A549 (cell line): Measurements from ENCODE around the gene TENT4A.

ENCODE experiments used
- BHLHE40 ChIP-seq: IDR thresholded peaks from 2 replicates; pipeline ENCODE4 v1.6.1; 2012; ENCODE audit warnings: low read depth, low read length, inconsistent platforms
- CHD2 ChIP-seq: fragments of 150-350 bp; IDR thresholded peaks from 2 replicates; pipeline ENCODE4 v1.6.1; 2014; ENCODE audit warnings: low read length; ENCODE audit not compliant: partially characterized antibody
- CTCF ChIP-seq: fragments of >200 bp; sonication (Bioruptor Twin); formaldehyde crosslinking; IDR thresholded peaks from 3 replicates; pipeline ENCODE4 v1.5.1; 2016
- EP300 ChIP-seq, 2 experiments: fragments of >200 bp; sonication (Bioruptor Twin); formaldehyde crosslinking; IDR thresholded peaks; 2 replicates in 1 of 2; 3 replicates in 1 of 2; pipeline ENCODE4 v1.6.1; 2016 to 2017
- ESRRA ChIP-seq: fragments of 150-350 bp; IDR thresholded peaks from 2 replicates; pipeline ENCODE4 v1.6.1; 2014; ENCODE audit warnings: mild to moderate bottlenecking, low read length, borderline replicate concordance
- JUN ChIP-seq, 2 experiments: fragments of >200 bp; sonication (Bioruptor Twin); formaldehyde crosslinking; IDR thresholded peaks; 2 replicates in 1 of 2; 3 replicates in 1 of 2; pipeline ENCODE4 v1.6.1; 2016 to 2017
- NFE2L2 ChIP-seq: fragments of 150-350 bp; conservative IDR thresholded peaks from 2 replicates; pipeline ENCODE4 v1.6.1; 2014; ENCODE audit warnings: low read length
- POLR2A ChIP-seq: IDR thresholded peaks from 2 replicates; pipeline ENCODE4 v1.6.1; 2012; ENCODE audit warnings: mild to moderate bottlenecking, low read length
- POLR2AphosphoS2 ChIP-seq: conservative IDR thresholded peaks from 2 replicates; pipeline ENCODE4 v1.6.1; 2012; ENCODE audit warnings: low read length, improper control_type of control experiment, inconsistent platforms
- RAD21 ChIP-seq, 2 experiments: fragments of >200 bp in 1 of 2; sonication (Bioruptor Twin) in 1 of 2; formaldehyde crosslinking in 1 of 2; IDR thresholded peaks in 1 of 2; conservative IDR thresholded peaks in 1 of 2; 2 replicates in 1 of 2; 3 replicates in 1 of 2; pipeline ENCODE4 v1.6.1; 2012 to 2018; ENCODE audit warnings: inconsistent platforms in 1 of 2
- USF2 ChIP-seq: fragments of 450-650 bp; IDR thresholded peaks from 2 replicates; pipeline ENCODE4 v1.6.1; 2014; ENCODE audit warnings: antibody characterized with exemption
- ZFP36 ChIP-seq: fragments of 450-650 bp; IDR thresholded peaks from 2 replicates; pipeline ENCODE4 v1.6.1; 2014; ENCODE audit warnings: borderline replicate concordance; ENCODE audit not compliant: partially characterized antibody

- TF ChIP-seq JUN (IDR thresholded peaks at IDR 0.05) (no peak), ESRRA (no peak), CHD2 (no peak), CTCF (no peak), BHLHE40 (no peak), USF2 (no peak), POLR2AphosphoS2 (no peak), RAD21 (conservative IDR thresholded peaks at IDR 0.05 in 1 of 2, IDR thresholded peaks at IDR 0.05 in 1 of 2) (no peak), EP300 (IDR thresholded peaks at IDR 0.05) (no peak), NFE2L2 (no peak), POLR2A (no peak), ZFP36 (no peak)
Measured at GRCh38 chr5:6710070-6710469, 3.2 kb upstream of the TENT4A start.
